IMR-90 (cell line): ENCODE measurements around the gene OBP2B. TPM values are rescaled to one million over a fixed set of nuclear protein-coding genes. Genes with fewer than 3 reads are reported as not detected.

Experiments
- ATAC-seq: fragments of 200-7000 bp; cut with Tn5 transposase; 2 replicates; pipeline ENCODE4 v1.9.1; 2020; ENCODE audit warnings: low read depth, mild to moderate bottlenecking, moderate library complexity
- BruUV-seq: library from RNA; stranded (reverse); fragments of 400-500 nt; replicated peaks from 2 replicates; lab custom pipeline; 2021; lab: Mats Ljungman, UMichigan
- CTCF ChIA-PET: fragments of 300-600 bp; formaldehyde crosslinking; extraction: SDS; loops from one replicate; lab custom pipeline; 2021; ENCODE audit warnings: antibody characterized with exemption; lab: Yijun Ruan, JAX
- POLR2A ChIA-PET: fragments of 300-600 bp; sonication (Branson Sonifier 250); formaldehyde crosslinking; loops from one replicate; lab custom pipeline; 2022; ENCODE audit warnings: antibody characterized with exemption; ENCODE audit not compliant: unreplicated experiment; lab: Charles Lee
- DNase-seq: peaks from one replicate; pipeline ENCODE4 v3.0.0; 2013
- H2AFZ ChIP-seq: replicated peaks from 2 replicates; pipeline ENCODE3; 2013; ENCODE audit warnings: low read length, mild to moderate bottlenecking; ENCODE audit not compliant: poor library complexity
- H2AK5ac ChIP-seq: 2 replicates; pipeline ENCODE4 v1.6.1; 2013; ENCODE audit warnings: low read depth, low read length, inconsistent platforms
- H2AK9ac ChIP-seq: replicated peaks from 2 replicates; pipeline ENCODE3; 2013; ENCODE audit warnings: mild to moderate bottlenecking, low read depth, low read length, moderate library complexity; ENCODE audit not compliant: poor library complexity
- H2BK120ac ChIP-seq: 2 replicates; pipeline ENCODE4 v1.6.1; 2013; ENCODE audit warnings: low read depth, low read length, inconsistent platforms
- H2BK15ac ChIP-seq: 3 replicates; pipeline ENCODE4 v1.6.1; 2013; ENCODE audit warnings: low read depth, low read length, inconsistent platforms
- H2BK20ac ChIP-seq: 2 replicates; pipeline ENCODE4 v1.6.1; 2013; ENCODE audit warnings: low read depth, mild to moderate bottlenecking, inconsistent platforms, low read length, moderate library complexity
- H2BK5ac ChIP-seq: 2 replicates; pipeline ENCODE4 v1.6.1; 2013; ENCODE audit warnings: mild to moderate bottlenecking, low read depth, low read length, inconsistent platforms; ENCODE audit not compliant: poor library complexity, severe bottlenecking
- H3K14ac ChIP-seq: replicated peaks from 2 replicates; pipeline ENCODE4 v1.6.1; 2013; ENCODE audit warnings: low read depth, low read length, inconsistent platforms
- H3K18ac ChIP-seq: 2 replicates; pipeline ENCODE4 v1.6.1; 2013; ENCODE audit warnings: low read depth, low read length, control low read depth
- H3K23ac ChIP-seq: 2 replicates; pipeline ENCODE4 v1.6.1; 2013; ENCODE audit warnings: low read depth, low read length, inconsistent platforms
- H3K27ac ChIP-seq: 2 replicates; pipeline ENCODE4 v1.5.1; 2013; ENCODE audit warnings: mild to moderate bottlenecking, control low read depth, low read length; ENCODE audit not compliant: insufficient read depth
- H3K27me3 ChIP-seq: 2 replicates; pipeline ENCODE4 v1.6.1; 2013; ENCODE audit warnings: low read length; ENCODE audit not compliant: control insufficient read depth, insufficient read depth
- H3K36me3 ChIP-seq: 2 replicates; pipeline ENCODE4 v1.6.1; 2013; ENCODE audit warnings: low read length, mixed read lengths; ENCODE audit not compliant: control insufficient read depth, insufficient read depth
- H3K4ac ChIP-seq: 2 replicates; pipeline ENCODE4 v1.6.1; 2013; ENCODE audit warnings: low read depth, low read length, inconsistent platforms
- H3K4me1 ChIP-seq: 2 replicates; pipeline ENCODE4 v1.6.1; 2013; ENCODE audit warnings: low read length, mixed read lengths; ENCODE audit not compliant: control insufficient read depth, insufficient read depth
- H3K4me2 ChIP-seq: 2 replicates; pipeline ENCODE4 v1.6.1; 2013; ENCODE audit warnings: low read depth, mild to moderate bottlenecking, control low read depth, low read length, moderate library complexity
- H3K4me3 ChIP-seq: 2 replicates; pipeline ENCODE4 v1.5.1; 2013; ENCODE audit warnings: low read depth, mild to moderate bottlenecking, control low read depth, low read length, moderate library complexity; ENCODE audit not compliant: insufficient read depth
- H3K56ac ChIP-seq: 2 replicates; pipeline ENCODE4 v1.6.1; 2013; ENCODE audit warnings: low read length, inconsistent platforms; ENCODE audit not compliant: insufficient read depth; ENCODE audit errors: extremely low read depth
- H3K79me1 ChIP-seq, 2 experiments: 2 replicates each; pipeline ENCODE4 v1.6.1; 2013; ENCODE audit warnings: low read length in 2 of 2, inconsistent platforms in 1 of 2, low read depth in 1 of 2
- H3K9ac ChIP-seq: 2 replicates; pipeline ENCODE4 v1.6.1; 2013; ENCODE audit warnings: low read depth, low read length, control low read depth
- H3K9me1 ChIP-seq: 2 replicates; pipeline ENCODE4 v1.6.1; 2013; ENCODE audit warnings: low read length, inconsistent platforms; ENCODE audit not compliant: insufficient read depth
- H3K9me3 ChIP-seq: 2 replicates; pipeline ENCODE4 v1.6.1; 2013; ENCODE audit warnings: low read length; ENCODE audit not compliant: control insufficient read depth, insufficient read depth
- H4K20me1 ChIP-seq: 2 replicates; pipeline ENCODE4 v1.6.1; 2013; ENCODE audit warnings: low read length, inconsistent platforms; ENCODE audit not compliant: insufficient read depth
- H4K5ac ChIP-seq: 2 replicates; pipeline ENCODE4 v1.6.1; 2013; ENCODE audit warnings: mild to moderate bottlenecking, low read depth, low read length, control low read depth
- H4K8ac ChIP-seq, 2 experiments: 2 replicates each; pipeline ENCODE4 v1.6.1; 2013; ENCODE audit warnings: low read depth in 2 of 2, low read length in 2 of 2, control low read depth in 1 of 2, inconsistent platforms in 1 of 2
- H4K91ac ChIP-seq: 2 replicates; pipeline ENCODE4 v1.6.1; 2013; ENCODE audit warnings: low read depth, low read length, inconsistent platforms; ENCODE audit not compliant: insufficient read depth
- MAZ ChIP-seq: IDR thresholded peaks from 2 replicates; pipeline ENCODE4 v1.6.1; 2012; ENCODE audit warnings: low read depth, mild to moderate bottlenecking, low read length, improper control_type of control experiment, moderate library complexity, borderline replicate concordance
- NFE2L2 ChIP-seq: fragments of 150-350 bp; IDR thresholded peaks from 2 replicates; pipeline ENCODE4 v1.6.1; 2016; ENCODE audit warnings: low read depth, mild to moderate bottlenecking, low read length
- RCOR1 ChIP-seq: IDR thresholded peaks from 2 replicates; pipeline ENCODE4 v1.6.1; 2012; ENCODE audit warnings: mild to moderate bottlenecking, low read length, improper control_type of control experiment; ENCODE audit not compliant: insufficient replicate concordance
- RFX5 ChIP-seq: IDR thresholded peaks from 2 replicates; pipeline ENCODE4 v1.8.0; 2012; ENCODE audit warnings: low read depth, mild to moderate bottlenecking, low read length, moderate library complexity
- WGBS, 2 experiments: methylation state at CpG; one replicate each; pipeline versions ENCODE4 v1.1.5 to v1.1.7; 2013; ENCODE audit warnings: missing lambda C conversion rate in 2 of 2; ENCODE audit not compliant: insufficient read length in 1 of 2; ENCODE audit errors: extremely low coverage in 2 of 2; 5-methylcytosine and 5-hydroxymethylcytosine counted together
- dilution Hi-C: fragments of 300-500 bp; cut with HindIII; formaldehyde crosslinking; loops from one replicate; pipeline ENCODE4 v1.14.3; 2018; ENCODE audit warnings: low sequenced_read_pairs; ENCODE audit not compliant: unreplicated experiment
- in situ Hi-C: fragments of 300-500 bp; cut with MboI; formaldehyde crosslinking; loops from 3 replicates; pipeline ENCODE4 v1.14.3; 2019; ENCODE audit warnings: low sequenced_read_pairs, inconsistent platforms, mixed read lengths
- intact Hi-C: fragments of 100-400 bp; cut with micrococcal nuclease; formaldehyde crosslinking; loops from 2 replicates; pipeline ENCODE4 v1.10.0; 2022
- polyA plus RNA-seq, 3 experiments: library from polyadenylated mRNA; depleted of rRNA; stranded (reverse); fragments of >200 nt; gene quantifications; 2 replicates each; pipeline ENCODE4 v1.2.3, GENCODE V29; 2012; ENCODE audit warnings: low replicate concordance in 1 of 3
- total RNA-seq: library from RNA; depleted of rRNA; stranded (reverse); fragments of >200 nt; gene quantifications from 2 replicates; pipeline ENCODE4 v1.2.3, GENCODE V29; 2012

Gene OBP2B
- total and polyA plus RNA-seq, 2 of the 4 experiments (the other 2 are of a cell fraction) = not detected

DNA sequence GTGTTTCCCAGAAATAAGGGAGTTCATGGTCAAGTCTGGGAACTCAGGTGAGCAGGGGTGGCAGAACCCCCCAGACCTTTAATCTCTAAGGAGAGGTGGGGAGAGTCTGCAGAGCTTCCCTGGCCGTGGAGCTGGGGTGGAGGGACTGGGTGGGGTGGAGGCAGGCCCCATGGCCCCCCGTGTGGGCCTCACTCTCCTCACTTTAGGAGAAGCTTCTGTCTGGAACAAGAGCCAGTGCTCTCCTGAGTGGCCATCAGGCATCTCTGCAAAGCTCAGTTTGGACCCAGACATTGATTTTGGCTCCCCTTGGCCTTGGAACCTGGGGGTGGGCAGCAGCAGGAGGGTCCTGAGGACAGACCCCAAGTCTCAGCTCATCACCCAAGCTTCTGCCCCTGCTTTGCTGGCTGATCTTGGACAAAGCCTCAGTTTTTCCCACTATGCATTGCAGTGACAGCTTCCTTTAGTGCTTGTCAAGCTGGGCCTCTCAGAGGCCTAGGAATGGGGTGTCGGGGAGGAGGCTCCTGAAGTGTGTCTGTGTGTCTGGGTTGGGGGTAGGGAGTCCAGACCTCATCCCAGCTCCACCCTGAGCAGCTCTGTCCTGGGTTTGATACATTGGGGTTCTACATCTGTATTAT is 41.8 kb downstream of the OBP2B start:
- no peaks in the 10 kb centered on the region for H3K36me3 ChIP-seq
- H4K8ac ChIP-seq = no peak overlapping the region
- no peak overlapping the region for H3K4me2 ChIP-seq
- WGBS, 2 experiments = no CpG with 5 or more reads among the region's 3 CpGs
- H2BK15ac ChIP-seq = no peak overlapping the region
- peaks cover 13% of the 10 kb centered on the region for H3K27me3 ChIP-seq
- POLR2A ChIA-PET = no interaction called here
- 0 out of 2 replicates have a peak, but pooled peaks cover 3% of the 10 kb centered on the region for H3K9me1 ChIP-seq
- H2BK5ac ChIP-seq = no peak overlapping the region
- H3K79me1 ChIP-seq = no peaks in the 10 kb centered on the region
- H3K18ac ChIP-seq = no peak overlapping the region
- no TSS peak for BruUV-seq
- no peak for ATAC-seq
- TF ChIP-seq MAZ (no peak), RCOR1 (no peak), RFX5 (no peak), NFE2L2 (no peak)
- DNase-seq = no peak
- no peak overlapping the region for H2BK120ac ChIP-seq
- intact Hi-C loops (no loop called here), in situ Hi-C loops (no loop called here), dilution Hi-C loops (no loop called here)
- no peak overlapping the region for H3K9ac ChIP-seq
- peak overlapping the region; percentile 31 for H2AK9ac ChIP-seq
- no peak overlapping the region for H3K56ac ChIP-seq
- H3K4me3 ChIP-seq = no peak overlapping the region
- CTCF ChIA-PET = no interaction called here
- no peaks in the 10 kb centered on the region for H3K9me3 ChIP-seq
- H3K4me1 ChIP-seq = peaks cover 10% of the 10 kb centered on the region; the same call in 1 of the 2 replicates
- H4K20me1 ChIP-seq = no peaks in the 10 kb centered on the region; the same call in 1 of the 2 replicates
- no peak overlapping the region for H4K91ac ChIP-seq
- no peak overlapping the region for H2AK5ac ChIP-seq
- no peak overlapping the region for H3K23ac ChIP-seq
- H3K14ac ChIP-seq = no peak overlapping the region
- no peak overlapping the region for H4K5ac ChIP-seq
- H3K4ac ChIP-seq = no peak overlapping the region
- H2BK20ac ChIP-seq = no peak overlapping the region
- H3K27ac ChIP-seq = no peak overlapping the region
- H2AFZ ChIP-seq = peak overlapping the region; percentile 41
